SW480 (cell line): Measurements from ENCODE around the gene GNB2.

Experiments
- DNase-seq: peaks from one replicate; pipeline ENCODE4 v3.0.0-alpha.2; 2016; ENCODE audit warnings: low spot score

GNB2 gene

GRCh38 chr7:100681491-100682227, 8.1 kb downstream of the GNB2 start:
- no peak for DNase-seq

- no peak for DNase-seq
These were observed 8.7 kb downstream of the GNB2 start for GRCh38 chr7:100682228-100682741.

- no peak for DNase-seq
These were observed 9.6 kb downstream of the GNB2 start for GRCh38 chr7:100682991-100683658.

- no peak for DNase-seq
These were observed 10.4 kb downstream of the GNB2 start for GRCh38 chr7:100683659-100684533.

- no peak for DNase-seq
These were observed 11.0 kb downstream of the GNB2 start for GRCh38 chr7:100684534-100685042.

- no peak for DNase-seq
These were observed 11.6 kb downstream of the GNB2 start for GRCh38 chr7:100685049-100685605.

GRCh38 chr7:100685631-100686145, 12.1 kb downstream of the GNB2 start:
- no peak for DNase-seq

GRCh38 chr7:100686201-100686821, 12.8 kb downstream of the GNB2 start:
- no peak for DNase-seq

GRCh38 chr7:100686822-100687211, 13.3 kb downstream of the GNB2 start:
- no peak for DNase-seq

- DNase-seq, result no peak
These were observed 13.7 kb downstream of the GNB2 start for GRCh38 chr7:100687261-100687660.

GRCh38 chr7:100687751-100688300, 14.3 kb downstream of the GNB2 start:
- DNase-seq, result no peak

- no peak for DNase-seq
These were observed 14.9 kb downstream of the GNB2 start for GRCh38 chr7:100688326-100688860.

- DNase-seq, result no peak
These were observed 15.9 kb downstream of the GNB2 start for GRCh38 chr7:100689230-100690135.

GRCh38 chr7:100691676-100692577, 18.4 kb downstream of the GNB2 start:
- DNase-seq, result peak; percentile 68

- no peak for DNase-seq
These were observed 19.0 kb downstream of the GNB2 start for GRCh38 chr7:100692578-100692961.

- DNase-seq, result no peak
These were observed 20.0 kb downstream of the GNB2 start for GRCh38 chr7:100693312-100694097.

- DNase-seq, result peak; percentile 76
These were observed 20.7 kb downstream of the GNB2 start, which contains the start of gene GIGYF1 for GRCh38 chr7:100694098-100694745. TSS of gene GIGYF1 (minus strand) at chr7:100694250. CDS start at chr7:100688238, 6,012 bp downstream.
